GM12872 (cell line): ENCODE measurements around the gene IPO9.

Experiments
- TF ChIP-seq, protein P1 (sequence below): IDR thresholded peaks from 3 replicates; pipeline ENCODE4 v1.5.1; 2011; ENCODE audit warnings: low read depth, mild to moderate bottlenecking, low read length, moderate library complexity; ENCODE audit not compliant: insufficient read depth

The IPO9 gene

GRCh38 chr1:201877877-201878401 lies 49.0 kb downstream of the IPO9 start:
- TF ChIP-seq, protein P1, sequence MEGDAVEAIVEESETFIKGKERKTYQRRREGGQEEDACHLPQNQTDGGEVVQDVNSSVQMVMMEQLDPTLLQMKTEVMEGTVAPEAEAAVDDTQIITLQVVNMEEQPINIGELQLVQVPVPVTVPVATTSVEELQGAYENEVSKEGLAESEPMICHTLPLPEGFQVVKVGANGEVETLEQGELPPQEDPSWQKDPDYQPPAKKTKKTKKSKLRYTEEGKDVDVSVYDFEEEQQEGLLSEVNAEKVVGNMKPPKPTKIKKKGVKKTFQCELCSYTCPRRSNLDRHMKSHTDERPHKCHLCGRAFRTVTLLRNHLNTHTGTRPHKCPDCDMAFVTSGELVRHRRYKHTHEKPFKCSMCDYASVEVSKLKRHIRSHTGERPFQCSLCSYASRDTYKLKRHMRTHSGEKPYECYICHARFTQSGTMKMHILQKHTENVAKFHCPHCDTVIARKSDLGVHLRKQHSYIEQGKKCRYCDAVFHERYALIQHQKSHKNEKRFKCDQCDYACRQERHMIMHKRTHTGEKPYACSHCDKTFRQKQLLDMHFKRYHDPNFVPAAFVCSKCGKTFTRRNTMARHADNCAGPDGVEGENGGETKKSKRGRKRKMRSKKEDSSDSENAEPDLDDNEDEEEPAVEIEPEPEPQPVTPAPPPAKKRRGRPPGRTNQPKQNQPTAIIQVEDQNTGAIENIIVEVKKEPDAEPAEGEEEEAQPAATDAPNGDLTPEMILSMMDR, result peak; percentile 71

GRCh38 chr1:201880928-201881571 lies 52.1 kb downstream of the IPO9 start:
- TF ChIP-seq, protein P1, result no peak

- TF ChIP-seq, protein P1, result no peak
These were observed 52.7 kb downstream of the IPO9 start for GRCh38 chr1:201881617-201882016.

DNA sequence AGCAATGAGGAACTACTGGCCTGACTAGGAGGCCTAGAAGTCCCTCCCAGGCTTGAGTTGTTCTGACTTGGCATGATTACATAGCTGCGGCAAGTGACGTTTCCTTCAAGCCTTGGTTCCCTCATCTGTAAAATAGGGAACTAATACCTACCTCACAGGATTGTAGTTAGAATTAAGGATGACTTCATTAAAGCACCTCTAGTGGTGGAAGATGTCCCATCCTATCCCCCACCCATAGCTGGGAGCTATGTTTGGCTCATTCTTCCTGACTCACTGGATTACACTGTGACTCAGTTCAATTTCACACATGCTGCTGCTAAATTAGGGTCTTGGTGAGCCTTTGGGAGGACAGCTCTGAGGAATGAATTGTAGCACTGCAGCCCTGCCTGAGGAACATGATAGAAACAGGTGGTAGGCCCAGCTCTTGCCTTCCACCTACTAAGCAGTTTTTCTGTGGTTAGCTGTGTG lies 53.7 kb downstream of the IPO9 start:
- TF ChIP-seq, protein P1, result peak; percentile 21; the same call in 1 of the 3 replicates

DNA sequence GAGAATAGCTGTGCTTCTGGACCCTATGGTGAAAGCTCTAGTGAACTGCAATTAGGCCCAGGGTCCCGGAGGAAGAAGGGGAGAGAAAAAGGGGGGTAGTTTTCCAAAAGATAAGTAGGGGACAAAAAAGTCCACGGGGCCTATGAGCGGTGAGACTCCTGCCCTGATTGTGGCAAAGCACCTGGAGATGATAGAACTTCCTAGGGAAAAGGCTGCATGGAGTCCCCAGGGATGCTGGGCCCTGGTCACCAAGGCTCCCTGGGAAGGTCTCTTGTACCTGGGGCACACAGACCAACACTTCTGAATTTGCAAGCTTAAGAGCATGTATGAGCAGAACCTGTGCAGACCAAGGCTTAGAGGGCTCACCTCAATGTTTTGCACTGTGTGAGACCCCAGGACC lies 54.3 kb downstream of the IPO9 start:
- TF ChIP-seq, protein P1, result no peak

DNA sequence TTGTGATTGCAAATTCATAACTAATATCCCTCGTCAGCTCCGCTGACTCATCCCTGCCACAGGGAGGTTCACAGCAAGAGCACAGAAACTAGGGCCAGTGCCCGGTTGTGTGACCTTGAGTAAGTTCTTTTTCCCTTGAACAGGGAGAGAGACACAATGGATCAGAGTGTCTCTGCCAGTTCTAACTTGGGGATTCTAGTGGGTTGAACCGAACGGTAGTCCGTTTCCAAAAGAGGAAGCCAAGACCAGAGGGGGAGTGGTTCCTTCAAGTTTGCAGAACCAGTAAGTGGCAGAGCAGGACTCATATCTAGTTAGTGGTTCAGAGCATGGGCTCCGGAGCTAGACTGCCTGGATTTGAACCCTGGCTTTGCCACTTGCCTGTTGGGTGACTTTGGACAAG lies 54.8 kb downstream of the IPO9 start:
- TF ChIP-seq, protein P1, result no peak

GRCh38 chr1:201884425-201884824 lies 55.5 kb downstream of the IPO9 start:
- TF ChIP-seq, protein P1, result no peak
